HepG2 (cell line): ENCODE measurements around the gene SSNA1. TPM values are rescaled to one million over a fixed set of nuclear protein-coding genes. Genes with fewer than 3 reads are reported as not detected.

Source experiments
- DNMT1 ChIP-seq: sonication (generic); formaldehyde crosslinking; IDR thresholded peaks from 2 replicates; pipeline ENCODE4 v1.5.1; 2020; ENCODE audit warnings: mild to moderate bottlenecking, missing genetic modification reagents
- ELF4 ChIP-seq: sonication (generic); formaldehyde crosslinking; IDR thresholded peaks from 2 replicates; pipeline ENCODE4 v1.5.0; 2020; ENCODE audit warnings: missing genetic modification reagents, mild to moderate bottlenecking, moderate library complexity, borderline replicate concordance
- ISX ChIP-seq: sonication (generic); formaldehyde crosslinking; conservative IDR thresholded peaks from 2 replicates; pipeline ENCODE4 v1.5.0; 2020; ENCODE audit warnings: missing genetic modification reagents
- KLF9 ChIP-seq: IDR thresholded peaks from 2 replicates; pipeline ENCODE4 v1.6.1; 2016; ENCODE audit warnings: low read depth
- MTF2 ChIP-seq: sonication (generic); formaldehyde crosslinking; IDR thresholded peaks from 2 replicates; pipeline ENCODE4 v1.5.0; 2020; ENCODE audit warnings: missing genetic modification reagents, borderline replicate concordance
- PCBP1 ChIP-seq: fragments of 200-400 bp; formaldehyde crosslinking; IDR thresholded peaks from 2 replicates; pipeline ENCODE4 v1.6.1; 2017; ENCODE audit warnings: mild to moderate bottlenecking, low read depth, low read length, borderline replicate concordance
- PRDM4 ChIP-seq: sonication (generic); formaldehyde crosslinking; IDR thresholded peaks from 2 replicates; pipeline ENCODE4 v1.9.0; 2021; ENCODE audit warnings: missing genetic modification reagents, borderline replicate concordance
- SRY ChIP-seq: sonication (generic); formaldehyde crosslinking; IDR thresholded peaks from 2 replicates; pipeline ENCODE4 v1.8.0; 2022; ENCODE audit warnings: mild to moderate bottlenecking, missing genetic modification reagents
- TBL1XR1 ChIP-seq: fragments of 150-350 bp; IDR thresholded peaks from 2 replicates; pipeline ENCODE4 v1.6.1; 2014; ENCODE audit warnings: borderline replicate concordance, low read length; ENCODE audit not compliant: partially characterized antibody
- TIGD3 ChIP-seq: sonication (generic); formaldehyde crosslinking; IDR thresholded peaks from 2 replicates; pipeline ENCODE4 v1.5.1; 2020; ENCODE audit warnings: mild to moderate bottlenecking, missing genetic modification reagents, borderline replicate concordance
- ZBTB20 ChIP-seq: sonication (generic); formaldehyde crosslinking; IDR thresholded peaks from 2 replicates; pipeline ENCODE4 v1.8.1; 2023; ENCODE audit warnings: missing genetic modification reagents, low read depth, mild to moderate bottlenecking, borderline replicate concordance
- ZNF24 ChIP-seq: fragments of 450-650 bp; IDR thresholded peaks from 2 replicates; pipeline ENCODE4 v1.6.1; 2017; ENCODE audit warnings: antibody characterized with exemption, mild to moderate bottlenecking
- ZNF296 ChIP-seq: sonication (generic); formaldehyde crosslinking; conservative IDR thresholded peaks from 2 replicates; pipeline ENCODE4 v1.5.0; 2020; ENCODE audit warnings: mild to moderate bottlenecking, missing genetic modification reagents
- ZNF383 ChIP-seq: sonication (generic); formaldehyde crosslinking; IDR thresholded peaks from 2 replicates; pipeline ENCODE4 v1.4.0; 2020; ENCODE audit warnings: missing genetic modification reagents, mild to moderate bottlenecking, borderline replicate concordance
- ZNF547 ChIP-seq: sonication (generic); formaldehyde crosslinking; IDR thresholded peaks from 2 replicates; pipeline ENCODE4 v1.5.1; 2020; ENCODE audit warnings: mild to moderate bottlenecking, missing genetic modification reagents
- ZNF619 ChIP-seq: sonication (generic); formaldehyde crosslinking; IDR thresholded peaks from 2 replicates; pipeline ENCODE4 v1.4.0; 2020; ENCODE audit warnings: mild to moderate bottlenecking, missing genetic modification reagents
- ZNF652 ChIP-seq: IDR thresholded peaks from 2 replicates; pipeline ENCODE4 v1.6.1; 2016; ENCODE audit warnings: low read depth, borderline replicate concordance
- ZNF839 ChIP-seq: sonication (generic); formaldehyde crosslinking; IDR thresholded peaks from 2 replicates; pipeline ENCODE4 v1.4.0; 2020; ENCODE audit warnings: missing genetic modification reagents, mild to moderate bottlenecking, borderline replicate concordance
- polyA plus RNA-seq, 8 experiments: library from polyadenylated mRNA; depleted of rRNA in 3 of 8; stranded (reverse) in 7 of 8; unstranded in 1 of 8; fragments of >200 nt; fragmentation: Illumina TruSeq in 4 of 8; extraction: Trizol in 4 of 8; gene quantifications; 2 replicates each; pipeline versions ENCODE4 v1.2.1 to v1.2.3, GENCODE V29; 2011 to 2016; ENCODE audit warnings: low read depth in 4 of 8, missing spikeins in 1 of 8, mixed read lengths in 1 of 8; ENCODE audit not compliant: insufficient read depth in 1 of 8
- total RNA-seq, 5 experiments: library from RNA; depleted of rRNA; stranded (reverse); fragments of >200 nt; fragmentation: Illumina TruSeq; extraction: Trizol; gene quantifications; 2 replicates each; pipeline ENCODE4 v1.2.3, GENCODE V29; 2016; ENCODE audit warnings: low read depth in 1 of 5
- TF ChIP-seq, protein P1 (sequence below): sonication (generic); formaldehyde crosslinking; IDR thresholded peaks from 2 replicates; pipeline ENCODE4 v1.4.0; 2020; ENCODE audit warnings: missing genetic modification reagents
- TF ChIP-seq, protein P2 (sequence below): IDR thresholded peaks from 2 replicates; pipeline ENCODE4 v1.6.1; 2016; ENCODE audit warnings: missing compliant biosample characterization, missing genetic modification reagents, borderline replicate concordance

Gene SSNA1
- total and polyA plus RNA-seq, 2 of the 13 experiments (the other 11 are each of a cell fraction or from before 2014, with no cell fraction given), result 35.9 to 49.4 TPM

GRCh38 chr9:137235424-137236237 is 47.2 kb downstream of the SSNA1 start (continued):
- TF ChIP-seq PRDM4 (CRISPR knock-in tag), result no peak
- TF ChIP-seq ZNF24, result no peak
- TF ChIP-seq ZBTB20 (CRISPR knock-in tag), result no peak
- no peak for TF ChIP-seq KLF9 (CRISPR knock-in tag)
- no peak for TF ChIP-seq ZNF839 (CRISPR knock-in tag)
- TF ChIP-seq PCBP1, result no peak
- TF ChIP-seq ISX (CRISPR knock-in tag), result no peak
- TF ChIP-seq, protein P1, sequence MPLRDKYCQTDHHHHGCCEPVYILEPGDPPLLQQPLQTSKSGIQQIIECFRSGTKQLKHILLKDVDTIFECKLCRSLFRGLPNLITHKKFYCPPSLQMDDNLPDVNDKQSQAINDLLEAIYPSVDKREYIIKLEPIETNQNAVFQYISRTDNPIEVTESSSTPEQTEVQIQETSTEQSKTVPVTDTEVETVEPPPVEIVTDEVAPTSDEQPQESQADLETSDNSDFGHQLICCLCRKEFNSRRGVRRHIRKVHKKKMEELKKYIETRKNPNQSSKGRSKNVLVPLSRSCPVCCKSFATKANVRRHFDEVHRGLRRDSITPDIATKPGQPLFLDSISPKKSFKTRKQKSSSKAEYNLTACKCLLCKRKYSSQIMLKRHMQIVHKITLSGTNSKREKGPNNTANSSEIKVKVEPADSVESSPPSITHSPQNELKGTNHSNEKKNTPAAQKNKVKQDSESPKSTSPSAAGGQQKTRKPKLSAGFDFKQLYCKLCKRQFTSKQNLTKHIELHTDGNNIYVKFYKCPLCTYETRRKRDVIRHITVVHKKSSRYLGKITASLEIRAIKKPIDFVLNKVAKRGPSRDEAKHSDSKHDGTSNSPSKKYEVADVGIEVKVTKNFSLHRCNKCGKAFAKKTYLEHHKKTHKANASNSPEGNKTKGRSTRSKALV (CRISPR knock-in tag), result 0 out of 2 replicates have a peak, but pooled peaks have one; percentile 39
- TF ChIP-seq, protein P2, sequence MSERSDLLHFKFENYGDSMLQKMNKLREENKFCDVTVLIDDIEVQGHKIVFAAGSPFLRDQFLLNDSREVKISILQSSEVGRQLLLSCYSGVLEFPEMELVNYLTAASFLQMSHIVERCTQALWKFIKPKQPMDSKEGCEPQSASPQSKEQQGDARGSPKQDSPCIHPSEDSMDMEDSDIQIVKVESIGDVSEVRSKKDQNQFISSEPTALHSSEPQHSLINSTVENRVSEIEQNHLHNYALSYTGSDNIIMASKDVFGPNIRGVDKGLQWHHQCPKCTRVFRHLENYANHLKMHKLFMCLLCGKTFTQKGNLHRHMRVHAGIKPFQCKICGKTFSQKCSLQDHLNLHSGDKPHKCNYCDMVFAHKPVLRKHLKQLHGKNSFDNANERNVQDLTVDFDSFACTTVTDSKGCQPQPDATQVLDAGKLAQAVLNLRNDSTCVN (CRISPR knock-in tag), result peak; percentile 44; the same call in 1 of the 2 replicates
- TF ChIP-seq DNMT1, result no peak
- no peak for TF ChIP-seq MTF2 (CRISPR knock-in tag)
- TF ChIP-seq ZNF383 (CRISPR knock-in tag), result no peak
- TF ChIP-seq ZNF547 (CRISPR knock-in tag), result no peak; the same call in none of the 2 replicates
- no peak for TF ChIP-seq TIGD3 (CRISPR knock-in tag)
- peak; percentile 69 for TF ChIP-seq ZNF619 (CRISPR knock-in tag)
- no peak for TF ChIP-seq ZNF652 (CRISPR knock-in tag)
- TF ChIP-seq SRY, result peak; percentile 8; the same call in 1 of the 2 replicates
- TF ChIP-seq TBL1XR1, result no peak
- TF ChIP-seq ELF4 (CRISPR knock-in tag), result no peak
- peak; percentile 68; the same call in 1 of the 2 replicates for TF ChIP-seq ZNF296
